ENCODE data around the gene STRA8.

DNA sequence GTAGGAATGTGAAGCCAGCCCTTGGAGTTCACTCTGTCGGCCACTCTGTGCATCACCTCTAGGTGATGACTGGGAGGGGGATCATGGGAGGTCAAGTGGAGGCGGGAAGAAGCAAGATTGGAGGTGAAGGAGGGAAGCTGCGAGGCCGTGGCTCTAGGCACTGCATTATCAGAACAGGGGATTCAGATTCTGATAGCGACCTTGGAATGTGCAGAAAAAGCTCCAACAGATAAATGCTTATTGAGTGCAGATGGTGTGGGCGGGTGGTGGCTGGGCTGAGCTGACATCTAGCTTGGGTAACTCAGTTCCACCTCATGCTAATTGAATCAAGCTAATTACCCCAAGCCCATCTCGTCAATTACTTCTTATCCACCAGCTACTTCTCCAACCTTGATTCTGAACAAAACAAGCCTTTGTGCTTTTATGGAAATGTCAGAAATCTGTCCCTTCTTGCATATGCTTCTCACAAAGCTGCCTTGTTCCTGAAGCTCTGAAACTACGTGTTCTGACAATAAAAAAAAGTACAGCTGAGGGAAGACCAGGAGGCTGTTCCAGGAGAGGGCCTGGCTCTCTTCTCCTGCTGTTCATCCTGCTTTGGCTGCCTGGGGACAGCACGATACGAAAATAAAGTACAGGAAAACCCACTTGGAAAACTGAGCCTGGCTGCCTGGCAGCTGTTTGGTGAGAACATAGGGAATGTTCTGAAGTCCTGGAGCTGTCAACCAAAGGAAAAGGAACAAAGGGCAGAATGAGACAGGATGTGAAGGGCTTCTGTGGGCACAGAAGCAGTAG is 27.5 kb downstream of the STRA8 start:
- TF ChIP-seq, protein P1, sequence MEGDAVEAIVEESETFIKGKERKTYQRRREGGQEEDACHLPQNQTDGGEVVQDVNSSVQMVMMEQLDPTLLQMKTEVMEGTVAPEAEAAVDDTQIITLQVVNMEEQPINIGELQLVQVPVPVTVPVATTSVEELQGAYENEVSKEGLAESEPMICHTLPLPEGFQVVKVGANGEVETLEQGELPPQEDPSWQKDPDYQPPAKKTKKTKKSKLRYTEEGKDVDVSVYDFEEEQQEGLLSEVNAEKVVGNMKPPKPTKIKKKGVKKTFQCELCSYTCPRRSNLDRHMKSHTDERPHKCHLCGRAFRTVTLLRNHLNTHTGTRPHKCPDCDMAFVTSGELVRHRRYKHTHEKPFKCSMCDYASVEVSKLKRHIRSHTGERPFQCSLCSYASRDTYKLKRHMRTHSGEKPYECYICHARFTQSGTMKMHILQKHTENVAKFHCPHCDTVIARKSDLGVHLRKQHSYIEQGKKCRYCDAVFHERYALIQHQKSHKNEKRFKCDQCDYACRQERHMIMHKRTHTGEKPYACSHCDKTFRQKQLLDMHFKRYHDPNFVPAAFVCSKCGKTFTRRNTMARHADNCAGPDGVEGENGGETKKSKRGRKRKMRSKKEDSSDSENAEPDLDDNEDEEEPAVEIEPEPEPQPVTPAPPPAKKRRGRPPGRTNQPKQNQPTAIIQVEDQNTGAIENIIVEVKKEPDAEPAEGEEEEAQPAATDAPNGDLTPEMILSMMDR (IDR thresholded peaks at IDR 0.05): peak in 1 of 3 experiments; percentile 5
- TF ChIP-seq POLR2A (IDR thresholded peaks at IDR 0.05): no peak
